Sigmoid colon (tissue), 4 donors: ENCODE data around the gene AASS.

Source experiments
- CTCF ChIP-seq, 4 experiments: fragments of 450-650 bp in 3 of 4; fragments of 200-600 bp in 1 of 4; IDR thresholded peaks; one replicate each; pipeline ENCODE4 v1.5.1; 2016 to 2019; ENCODE audit warnings: antibody characterized with exemption in 4 of 4, mild to moderate bottlenecking in 3 of 4, moderate library complexity in 2 of 4
- POLR2A ChIP-seq, 2 donors: fragments of 450-650 bp; IDR thresholded peaks; one replicate each; pipeline ENCODE4 v1.6.1; 2016; ENCODE audit warnings: antibody characterized with exemption in 2 of 2, mild to moderate bottlenecking in 2 of 2, moderate library complexity in 2 of 2
- POLR2AphosphoS5 ChIP-seq, 4 donors: sonication (generic); formaldehyde crosslinking; IDR thresholded peaks; one replicate each; pipeline ENCODE4 v1.6.1; 2017; ENCODE audit warnings: antibody characterized with exemption in 4 of 4

- TF ChIP-seq POLR2A (IDR thresholded peaks at IDR 0.05), result no peak
- TF ChIP-seq CTCF (IDR thresholded peaks at IDR 0.05), result no peak
- no peak for TF ChIP-seq POLR2AphosphoS5 (IDR thresholded peaks at IDR 0.05)
Measured at GRCh38 chr7:122136078-122136477, 8.0 kb downstream of the AASS start.
